CD4-positive, alpha-beta T cell treated with Interleukin-12 subunit alpha and Interleukin-12 subunit beta, for 1 hour (primary cell): ENCODE measurements around the gene LASP1.
A peak's percentile ranks its signal among the peaks of the same experiment; 100 is the strongest.
"Not testable (repeated sequence)": the region's sequence is repeated elsewhere in the genome, so short reads cannot be mapped to it uniquely, and the experiment has no call there.

Experiments
- DNase-seq: peaks from one replicate; pipeline ENCODE4 v3.0.0-alpha.2; 2020

Gene LASP1

GRCh38 chr17:38942696-38943334, 73.0 kb downstream of the LASP1 start:
- no peak for DNase-seq

- DNase-seq: no peak
Observed at GRCh38 chr17:38943607-38944006, 73.7 kb downstream of the LASP1 start.

DNA sequence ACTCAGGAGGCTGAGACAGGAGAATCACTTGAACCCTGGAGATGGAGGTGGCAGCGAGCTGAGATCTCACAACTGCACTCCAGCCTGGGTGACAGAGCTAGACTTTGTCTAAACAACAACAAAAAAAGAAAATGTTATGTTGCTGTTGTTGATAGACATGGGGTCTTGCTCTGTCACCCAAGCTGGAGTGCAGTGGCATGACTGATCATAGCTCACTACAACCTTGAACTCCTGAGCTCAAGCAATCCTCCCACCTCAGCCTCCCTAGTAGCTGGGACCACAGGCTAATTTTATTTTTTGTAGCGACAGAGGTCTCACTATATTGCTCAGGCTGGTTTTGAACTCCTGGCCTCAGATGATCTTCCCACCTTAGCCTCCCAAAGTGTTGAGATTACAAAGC, 77.3 kb downstream of the LASP1 start:
- DNase-seq: no peak

DNA sequence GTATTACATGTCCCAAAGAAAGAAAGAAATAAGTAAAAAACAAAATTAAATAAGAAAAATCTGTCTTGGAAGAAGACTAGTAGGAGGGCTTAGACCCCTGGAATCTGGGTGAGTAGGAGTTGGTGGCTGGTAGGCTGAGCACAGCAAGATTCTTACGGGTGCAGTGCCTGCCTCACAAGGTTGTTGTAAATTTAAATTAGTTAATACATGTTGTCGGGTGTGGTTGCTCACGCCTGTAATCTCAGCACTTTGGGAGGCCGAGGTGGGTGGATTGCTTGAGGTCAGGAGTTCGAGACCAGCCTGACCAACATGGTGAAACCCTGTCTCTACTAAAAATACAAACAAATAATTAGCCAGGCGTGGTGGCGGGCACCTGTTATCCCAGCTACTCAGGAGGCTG, 83.9 kb downstream of the LASP1 start:
- not testable (repeated sequence) for DNase-seq

GRCh38 chr17:38958326-38958725, 88.5 kb downstream of the LASP1 start:
- no peak for DNase-seq

GRCh38 chr17:38958756-38959155, 88.9 kb downstream of the LASP1 start:
- DNase-seq: no peak

DNA sequence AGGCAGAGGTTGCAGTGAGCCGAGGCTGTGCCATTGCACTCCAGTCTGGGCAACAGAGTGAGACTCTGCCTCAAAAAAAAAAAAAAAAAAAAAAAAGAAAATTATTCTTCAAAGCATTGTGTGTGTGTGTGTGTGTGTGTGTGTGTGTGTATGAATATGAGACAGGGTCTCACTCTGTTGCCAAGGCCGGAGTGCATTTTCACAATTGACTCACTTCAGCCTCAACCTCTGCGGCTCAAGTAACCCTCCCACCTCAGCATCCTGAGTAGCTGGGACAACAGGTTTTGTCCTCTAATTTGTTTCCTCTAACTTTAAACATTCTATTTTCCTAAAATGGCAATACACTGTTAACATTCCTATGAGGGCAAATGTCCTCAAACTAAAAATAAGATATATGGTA, 89.7 kb downstream of the LASP1 start:
- no peak for DNase-seq

GRCh38 chr17:38960402-38960801, 90.5 kb downstream of the LASP1 start:
- peak; percentile 12 for DNase-seq

DNA sequence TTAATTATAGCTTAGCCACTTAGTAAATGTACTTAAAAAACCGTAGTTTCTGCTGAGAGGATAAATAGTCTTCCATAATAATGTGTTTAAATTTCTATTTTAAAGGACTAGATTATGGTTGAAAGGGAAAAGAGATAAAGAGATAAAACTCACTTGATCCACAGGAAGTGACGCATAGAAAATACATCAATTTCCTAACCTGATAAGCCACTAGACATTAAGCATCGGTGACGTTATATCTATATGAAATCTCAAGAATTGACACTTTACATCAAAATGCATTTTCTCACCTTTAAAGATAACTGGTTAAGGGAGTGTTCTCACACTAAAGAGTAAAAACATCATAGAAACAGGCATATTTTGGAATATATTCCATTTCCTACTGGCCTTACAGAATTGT, 91.6 kb downstream of the LASP1 start:
- DNase-seq: peak; percentile 15

GRCh38 chr17:38967290-38967738, 97.5 kb downstream of the LASP1 start, which contains the start of gene FBXO47:
TSS of gene FBXO47 (minus strand) at chr17:38967403. CDS start at chr17:38963025, 4,378 bp downstream.
- DNase-seq: peak; percentile 85

GRCh38 chr17:38969281-38969680, 99.4 kb downstream of the LASP1 start:
- no peak for DNase-seq

- no peak for DNase-seq
Observed at GRCh38 chr17:38970128-38970527, 100.3 kb downstream of the LASP1 start.

- DNase-seq: no peak
Observed at GRCh38 chr17:38970804-38971203, 100.9 kb downstream of the LASP1 start.
